ENCODE measurements around the gene ERFL. TPM values are rescaled to one million over a fixed set of nuclear protein-coding genes. Genes with fewer than 3 reads are reported as not detected.

ERFL gene
- total RNA-seq, 4 donors from 2014 or later = 0.32 to 0.42 (median 0.33) TPM; not detected in 1

GRCh38 chr19:41868989-41869300 lies 59.3 kb downstream of the ERFL start:
- Histone ChIP-seq H3K27ac (replicated peaks in 1 of 4) (no peak overlapping the region), H3K4me1 (peaks cover 17 to 47% (median 19%) of the 10 kb centered on the region in 4 donors), H3K36me3 (peaks cover 26 to 90% (median 82%) of the 10 kb centered on the region in 4 donors), H3K4me3 (no peak overlapping the region), H3K9me3 (no peaks in the 10 kb centered on the region), H3K27me3 (no peaks in the 10 kb centered on the region)
- intact Hi-C loops (cut with DNase I) = no loop called here
- TF ChIP-seq EP300 (IDR thresholded peaks at IDR 0.05) (no peak), POLR2AphosphoS5 (IDR thresholded peaks at IDR 0.05) (no peak), POLR2A (IDR thresholded peaks at IDR 0.05; ENCODE audit: low read depth) (no peak), CTCF (IDR thresholded peaks at IDR 0.05) (no peak)
- 89% methylated on average over 11 of the region's 12 CpGs for WGBS
- no peak for DNase-seq (ENCODE audit: extremely low spot score)

GRCh38 chr19:41868120-41868988 lies 59.9 kb downstream of the ERFL start:
- DNase-seq (ENCODE audit: extremely low spot score) = no peak
- WGBS = 85% methylated on average over 9 of the region's 10 CpGs
- no peaks in the 10 kb centered on the region for H3K9me3 ChIP-seq
- no peak overlapping the region for H3K4me3 ChIP-seq
- H3K4me1 ChIP-seq = peaks cover 17 to 50% (median 22%) of the 10 kb centered on the region in 4 donors
- no peak overlapping the region for H3K27ac ChIP-seq (replicated peaks in 1 of 4)
- no peaks in the 10 kb centered on the region for H3K27me3 ChIP-seq
- intact Hi-C loops (cut with DNase I) = no loop called here
- no peak for TF ChIP-seq CTCF (IDR thresholded peaks at IDR 0.05)
- no peak for TF ChIP-seq EP300 (IDR thresholded peaks at IDR 0.05)
- no peak for TF ChIP-seq POLR2AphosphoS5 (IDR thresholded peaks at IDR 0.05)
- no peak for TF ChIP-seq POLR2A (IDR thresholded peaks at IDR 0.05; ENCODE audit: low read depth)
- H3K36me3 ChIP-seq = peaks cover 31 to 95% (median 88%) of the 10 kb centered on the region in 4 donors

GRCh38 chr19:41866284-41866683 lies 62.0 kb downstream of the ERFL start:
- intact Hi-C loops (cut with DNase I) = no loop called here
- Histone ChIP-seq H3K4me1 (peaks cover 26 to 65% (median 43%) of the 10 kb centered on the region in 4 donors), H3K36me3 (peaks cover 35 to 98% (median 93%) of the 10 kb centered on the region in 4 donors), H3K27me3 (no peaks in the 10 kb centered on the region), H3K27ac (replicated peaks in 1 of 4) (no peak overlapping the region), H3K9me3 (no peaks in the 10 kb centered on the region), H3K4me3 (no peak overlapping the region)
- TF ChIP-seq CTCF (IDR thresholded peaks at IDR 0.05) (no peak), POLR2A (IDR thresholded peaks at IDR 0.05; ENCODE audit: low read depth) (no peak), EP300 (IDR thresholded peaks at IDR 0.05) (no peak), POLR2AphosphoS5 (IDR thresholded peaks at IDR 0.05) (no peak)
- 78% methylated on average over 3 of the region's 3 CpGs for WGBS
- no peak for DNase-seq (ENCODE audit: extremely low spot score)

GRCh38 chr19:41864374-41864773 lies 63.9 kb downstream of the ERFL start:
- 89% methylated on average over 5 of the region's 5 CpGs for WGBS
- intact Hi-C loops (cut with DNase I) = loop anchor here (5.0 kb wide), 1 partner anchor 88 kb away; no protein-coding TSS in a partner anchor
- H3K4me1 ChIP-seq = peaks cover 29 to 74% (median 51%) of the 10 kb centered on the region in 4 donors
- no peak for DNase-seq (ENCODE audit: extremely low spot score)
- H3K4me3 ChIP-seq = no peak overlapping the region
- TF ChIP-seq CTCF (IDR thresholded peaks at IDR 0.05) = no peak
- no peak for TF ChIP-seq EP300 (IDR thresholded peaks at IDR 0.05)
- no peak for TF ChIP-seq POLR2A (IDR thresholded peaks at IDR 0.05; ENCODE audit: low read depth)
- TF ChIP-seq POLR2AphosphoS5 (IDR thresholded peaks at IDR 0.05) = no peak
- no peaks in the 10 kb centered on the region for H3K27me3 ChIP-seq
- H3K27ac ChIP-seq (replicated peaks in 1 of 4) = no peak overlapping the region
- H3K9me3 ChIP-seq = no peaks in the 10 kb centered on the region
- peaks cover 31 to 84% (median 78%) of the 10 kb centered on the region in 4 donors for H3K36me3 ChIP-seq

Measured in esophagus muscularis mucosa (tissue), 4 donors.